Ishikawa (cell line): ENCODE data around the gene RNU6-1.

Source experiments
- CEBPB ChIP-seq: IDR thresholded peaks from 2 replicates; pipeline ENCODE4 v1.6.1; 2012
- CREB1 ChIP-seq: IDR thresholded peaks from 2 replicates; pipeline ENCODE4 v1.6.1; 2012; ENCODE audit warnings: low read depth
- EGR1 ChIP-seq: IDR thresholded peaks from 2 replicates; pipeline ENCODE4 v1.6.1; 2012
- EP300 ChIP-seq: IDR thresholded peaks from 2 replicates; pipeline ENCODE4 v1.6.1; 2012; ENCODE audit warnings: borderline replicate concordance
- MAX ChIP-seq: IDR thresholded peaks from 2 replicates; pipeline ENCODE4 v1.6.1; 2012
- NFIC ChIP-seq: IDR thresholded peaks from 2 replicates; pipeline ENCODE4 v1.6.1; 2012
- RAD21 ChIP-seq: IDR thresholded peaks from 2 replicates; pipeline ENCODE4 v1.6.1; 2012; ENCODE audit warnings: low read depth
- REST ChIP-seq: IDR thresholded peaks from 2 replicates; pipeline ENCODE4 v1.6.1; 2012; ENCODE audit warnings: low read depth, mild to moderate bottlenecking
- TAF1 ChIP-seq: IDR thresholded peaks from 2 replicates; pipeline ENCODE4 v1.6.1; 2012; ENCODE audit warnings: low read depth, mild to moderate bottlenecking
- TCF12 ChIP-seq: IDR thresholded peaks from 2 replicates; pipeline ENCODE4 v1.6.1; 2012; ENCODE audit warnings: low read depth
- TEAD4 ChIP-seq: IDR thresholded peaks from 2 replicates; pipeline ENCODE4 v1.6.1; 2012
- USF1 ChIP-seq: IDR thresholded peaks from 2 replicates; pipeline ENCODE4 v1.6.1; 2012
- YY1 ChIP-seq: IDR thresholded peaks from 2 replicates; pipeline ENCODE4 v1.6.1; 2012; ENCODE audit warnings: low read depth
- ZBTB7A ChIP-seq: IDR thresholded peaks from 2 replicates; pipeline ENCODE4 v1.6.1; 2012; ENCODE audit warnings: low read depth

GRCh38 chr15:67829647-67830504, 10.0 kb downstream of the RNU6-1 start:
- TF ChIP-seq MAX, result no peak
- TF ChIP-seq TAF1, result no peak
- no peak for TF ChIP-seq REST
- TF ChIP-seq EGR1, result no peak
- TF ChIP-seq TEAD4, result no peak
- TF ChIP-seq YY1, result no peak
- no peak for TF ChIP-seq ZBTB7A
- no peak for TF ChIP-seq EP300
- TF ChIP-seq CEBPB, result no peak
- no peak for TF ChIP-seq RAD21
- no peak for TF ChIP-seq NFIC
- TF ChIP-seq CREB1, result no peak
- TF ChIP-seq USF1, result no peak
- no peak for TF ChIP-seq TCF12
